CD4-positive, CD25-positive, alpha-beta regulatory T cell (primary cell): ENCODE results near the gene TEX261. TPM values are rescaled to one million over a fixed set of nuclear protein-coding genes. Genes with fewer than 3 reads are reported as not detected.
"Not testable (repeated sequence)": the region's sequence is repeated elsewhere in the genome, so short reads cannot be mapped to it uniquely, and the experiment has no call there.

Source experiments
- ATAC-seq, 2 donors: fragments of 150-1000 bp; cut with Tn5 transposase; one replicate each; pipeline ENCODE4 v1.10.0; 2021; ENCODE audit warnings: low read depth in 2 of 2, moderate number of reproducible peaks in 2 of 2, moderate library complexity in 1 of 2
- DNase-seq, 3 donors: peaks; one replicate each; pipeline versions ENCODE4 v3.0.0 to v3.0.0-alpha.2; 2012 to 2022; ENCODE audit warnings: mixed read lengths in 1 of 3
- H3K27ac ChIP-seq: one replicate; pipeline ENCODE4 v1.7.0; 2013; ENCODE audit warnings: mild to moderate bottlenecking, low read length; ENCODE audit not compliant: insufficient read depth, poor library complexity, severe bottlenecking
- H3K27me3 ChIP-seq: one replicate; pipeline ENCODE4 v1.7.0; 2013; ENCODE audit warnings: low read length; ENCODE audit not compliant: control insufficient read depth, insufficient read depth
- H3K36me3 ChIP-seq: one replicate; pipeline ENCODE4 v1.7.0; 2013; ENCODE audit warnings: mild to moderate bottlenecking, low read length, moderate library complexity; ENCODE audit not compliant: control insufficient read depth, insufficient read depth
- H3K4me1 ChIP-seq: 2 replicates; pipeline ENCODE4 v1.7.0; 2013; ENCODE audit warnings: mild to moderate bottlenecking, low read length; ENCODE audit not compliant: insufficient read depth, control insufficient read depth, poor library complexity, severe bottlenecking
- H3K4me3 ChIP-seq: one replicate; pipeline ENCODE4 v1.7.0; 2013; ENCODE audit warnings: low read depth, mild to moderate bottlenecking, low read length, moderate library complexity
- H3K9me3 ChIP-seq, 2 experiments: 1 replicate in 1 of 2; 2 replicates in 1 of 2; pipeline ENCODE4 v1.7.0; 2013; ENCODE audit warnings: low read length in 2 of 2, mild to moderate bottlenecking in 1 of 2, moderate library complexity in 1 of 2; ENCODE audit not compliant: control insufficient read depth in 2 of 2
- H3K27ac Mint-ChIP-seq, 3 donors: one replicate each; pipeline ENCODE4 v1.8.0; 2020 to 2022; ENCODE audit warnings: mild to moderate bottlenecking in 3 of 3, mixed read lengths in 3 of 3, moderate library complexity in 2 of 3
- H3K27me3 Mint-ChIP-seq: one replicate; pipeline ENCODE4 v1.8.0; 2022; ENCODE audit warnings: mild to moderate bottlenecking, mixed read lengths
- H3K36me3 Mint-ChIP-seq: one replicate; pipeline ENCODE4 v1.8.0; 2020; ENCODE audit warnings: mixed read lengths
- H3K4me1 Mint-ChIP-seq, 4 donors: one replicate each; pipeline ENCODE4 v1.8.0; 2020 to 2022; ENCODE audit warnings: mixed read lengths in 4 of 4, mild to moderate bottlenecking in 1 of 4
- H3K4me3 Mint-ChIP-seq, 4 donors: one replicate each; pipeline ENCODE4 v1.8.0; 2020 to 2022; ENCODE audit warnings: mild to moderate bottlenecking in 4 of 4, mixed read lengths in 4 of 4, moderate library complexity in 3 of 4
- H3K9me3 Mint-ChIP-seq, 7 donors: one replicate each; pipeline ENCODE4 v1.8.0; 2020 to 2022; ENCODE audit warnings: mixed read lengths in 7 of 7, mild to moderate bottlenecking in 3 of 7, moderate library complexity in 2 of 7
- polyA plus RNA-seq, 4 donors: library from polyadenylated mRNA; unstranded; fragments of 300-500 nt; fragmentation: Illumina TruSeq; gene quantifications; one replicate each; pipeline ENCODE4 v1.2.3, GENCODE V29; 2021
- total RNA-seq: library from RNA; stranded (reverse); gene quantifications from one replicate; pipeline ENCODE4 v1.2.3, GENCODE V29; 2022

TEX261 gene
- total and polyA plus RNA-seq, 5 donors from 2014 or later: 30.2 to 37.8 (median 33.2) TPM

GRCh38 chr2:71018625-71019024, 24.0 kb upstream of the TEX261 start:
- H3K27me3 ChIP-seq: no peaks in the 10 kb centered on the region
- H3K9me3 ChIP-seq: no peaks in the 10 kb centered on the region
- H3K4me3 ChIP-seq: no peak overlapping the region
- H3K36me3 ChIP-seq: no peaks in the 10 kb centered on the region
- Mint-ChIP-seq H3K4me3 (no peak overlapping the region), H3K9me3 (no peaks in the 10 kb centered on the region), H3K27ac (no peak overlapping the region), H3K27me3 (no peaks in the 10 kb centered on the region), H3K36me3 (no peaks in the 10 kb centered on the region), H3K4me1 (peaks cover 0 to 7% (median 6%) of the 10 kb centered on the region in 4 donors)
- H3K27ac ChIP-seq: no peak overlapping the region
- ATAC-seq: no peak
- DNase-seq: no peak
- H3K4me1 ChIP-seq: no peaks in the 10 kb centered on the region

GRCh38 chr2:71011786-71012185, 17.1 kb upstream of the TEX261 start:
- H3K4me3 ChIP-seq, H3K27me3 Mint-ChIP-seq, H3K9me3 ChIP-seq, H3K27ac ChIP-seq, H3K9me3 Mint-ChIP-seq, H3K36me3 Mint-ChIP-seq, H3K27ac Mint-ChIP-seq, ATAC-seq, DNase-seq, H3K4me1 ChIP-seq, H3K27me3 ChIP-seq, H3K4me3 Mint-ChIP-seq, H3K4me1 Mint-ChIP-seq, H3K36me3 ChIP-seq: not testable (repeated sequence)

- peaks cover 7% of the 10 kb centered on the region for H3K27me3 Mint-ChIP-seq
- no peaks in the 10 kb centered on the region for H3K4me1 Mint-ChIP-seq
- peaks cover 0 to 3% (median 0%) of the 10 kb centered on the region in 7 donors for H3K9me3 Mint-ChIP-seq
- no peak overlapping the region for H3K4me3 Mint-ChIP-seq
- no peaks in the 10 kb centered on the region for H3K36me3 ChIP-seq
- no peak overlapping the region for H3K27ac ChIP-seq
- H3K27ac Mint-ChIP-seq: no peak overlapping the region
- no peaks in the 10 kb centered on the region for H3K27me3 ChIP-seq
- H3K9me3 ChIP-seq: no peaks in the 10 kb centered on the region
- H3K4me1 ChIP-seq: no peaks in the 10 kb centered on the region
- no peaks in the 10 kb centered on the region for H3K36me3 Mint-ChIP-seq
- DNase-seq (no peak), ATAC-seq (no peak)
- H3K4me3 ChIP-seq: no peak overlapping the region
These were observed 13.7 kb upstream of the TEX261 start for GRCh38 chr2:71008342-71008741.

GRCh38 chr2:71006955-71007799, 12.5 kb upstream of the TEX261 start:
- Histone ChIP-seq H3K36me3 (no peaks in the 10 kb centered on the region), H3K4me3 (no peak overlapping the region), H3K4me1 (no peaks in the 10 kb centered on the region), H3K27ac (no peak overlapping the region), H3K27me3 (no peaks in the 10 kb centered on the region), H3K9me3 (no peaks in the 10 kb centered on the region)
- H3K4me3 Mint-ChIP-seq: no peak overlapping the region
- DNase-seq: no peak
- no peak for ATAC-seq
- H3K9me3 Mint-ChIP-seq: peaks cover 0 to 3% (median 0%) of the 10 kb centered on the region in 7 donors
- peaks cover 7% of the 10 kb centered on the region for H3K27me3 Mint-ChIP-seq
- no peaks in the 10 kb centered on the region for H3K4me1 Mint-ChIP-seq
- no peaks in the 10 kb centered on the region for H3K36me3 Mint-ChIP-seq
- H3K27ac Mint-ChIP-seq: no peak overlapping the region

GRCh38 chr2:71006323-71006722, 11.7 kb upstream of the TEX261 start:
- ATAC-seq (no peak), DNase-seq (no peak)
- Mint-ChIP-seq H3K27me3 (no peaks in the 10 kb centered on the region), H3K4me3 (no peak overlapping the region), H3K9me3 (peaks cover 0 to 3% (median 0%) of the 10 kb centered on the region in 7 donors), H3K27ac (no peak overlapping the region), H3K4me1 (peaks cover 0 to 6% (median under 1%) of the 10 kb centered on the region in 4 donors), H3K36me3 (no peaks in the 10 kb centered on the region)
- Histone ChIP-seq H3K4me1 (peaks cover 1% of the 10 kb centered on the region), H3K36me3 (no peaks in the 10 kb centered on the region), H3K4me3 (no peak overlapping the region), H3K27ac (no peak overlapping the region), H3K9me3 (no peaks in the 10 kb centered on the region), H3K27me3 (no peaks in the 10 kb centered on the region)

GRCh38 chr2:71005271-71006202, 10.9 kb upstream of the TEX261 start:
- peaks cover 0 to 3% (median 0%) of the 10 kb centered on the region in 7 donors for H3K9me3 Mint-ChIP-seq
- no peak for DNase-seq
- H3K4me3 ChIP-seq: no peak overlapping the region
- no peak overlapping the region for H3K27ac ChIP-seq
- H3K4me1 Mint-ChIP-seq: peaks cover 6 to 13% (median 6%) of the 10 kb centered on the region in 4 donors
- no peaks in the 10 kb centered on the region for H3K36me3 Mint-ChIP-seq
- H3K36me3 ChIP-seq: no peaks in the 10 kb centered on the region
- H3K27ac Mint-ChIP-seq: peak overlapping the region in 1 of 3 donors; percentile 2
- H3K4me3 Mint-ChIP-seq: no peak overlapping the region
- no peaks in the 10 kb centered on the region for H3K27me3 ChIP-seq
- peaks cover 8% of the 10 kb centered on the region for H3K4me1 ChIP-seq
- no peaks in the 10 kb centered on the region for H3K27me3 Mint-ChIP-seq
- H3K9me3 ChIP-seq: no peaks in the 10 kb centered on the region
- ATAC-seq: no peak

- Mint-ChIP-seq H3K4me3 (no peak overlapping the region), H3K27ac (no peak overlapping the region), H3K27me3 (no peaks in the 10 kb centered on the region), H3K9me3 (no peaks in the 10 kb centered on the region), H3K4me1 (peaks cover 6 to 15% (median 9%) of the 10 kb centered on the region in 4 donors), H3K36me3 (no peaks in the 10 kb centered on the region)
- peaks cover 8% of the 10 kb centered on the region for H3K4me1 ChIP-seq
- H3K4me3 ChIP-seq: no peak overlapping the region
- H3K27ac ChIP-seq: no peak overlapping the region
- H3K9me3 ChIP-seq: no peaks in the 10 kb centered on the region
- ATAC-seq (no peak), DNase-seq (no peak)
- no peaks in the 10 kb centered on the region for H3K36me3 ChIP-seq
- H3K27me3 ChIP-seq: no peaks in the 10 kb centered on the region
These were observed 10.2 kb upstream of the TEX261 start for GRCh38 chr2:71004857-71005256.
